Activated CD4-positive, alpha-beta memory T cell treated with anti-CD3 and anti-CD28 coated beads, Interleukin-2, amount 10 ng/mL, durations not matched to agents 7 days and 5 days (primary cell): ENCODE measurements around the gene TFR2. TPM values are rescaled to one million over a fixed set of nuclear protein-coding genes. Genes with fewer than 3 reads are reported as not detected.

Experiments
- CTCF ChIA-PET: fragments of 350-600 bp; sonication (Branson Sonifier 250); formaldehyde crosslinking; loops from one replicate; lab custom pipeline; 2021; ENCODE audit warnings: antibody characterized with exemption, inconsistent platforms; lab: Charles Lee
- POLR2A ChIA-PET: fragments of 350-600 bp; sonication (Branson Sonifier 250); formaldehyde crosslinking; loops from one replicate; lab custom pipeline; 2021; ENCODE audit warnings: antibody characterized with exemption; lab: Charles Lee
- DNase-seq: peaks from one replicate; pipeline ENCODE4 v3.0.0-alpha.2; 2020
- H3K27ac Mint-ChIP-seq: one replicate; pipeline ENCODE4 v1.8.0; 2021; ENCODE audit warnings: mild to moderate bottlenecking, mixed read lengths
- H3K27me3 Mint-ChIP-seq: one replicate; pipeline ENCODE4 v1.8.0; 2021; ENCODE audit warnings: mixed read lengths
- H3K36me3 Mint-ChIP-seq: one replicate; pipeline ENCODE4 v1.8.0; 2021; ENCODE audit warnings: low read depth, mixed read lengths
- H3K4me1 Mint-ChIP-seq: one replicate; pipeline ENCODE4 v1.8.0; 2021; ENCODE audit warnings: mixed read lengths
- H3K4me3 Mint-ChIP-seq: one replicate; pipeline ENCODE4 v1.8.0; 2021; ENCODE audit warnings: mild to moderate bottlenecking, mixed read lengths
- H3K9me3 Mint-ChIP-seq: one replicate; pipeline ENCODE4 v1.8.0; 2021; ENCODE audit warnings: mixed read lengths
- total RNA-seq, 2 experiments: library from RNA; stranded (reverse); gene quantifications; one replicate each; pipeline ENCODE4 v1.2.3, GENCODE V29; 2021

Gene TFR2
- total RNA-seq, 2 experiments from 2014 or later, result 8.8 to 9.2 TPM

- H3K4me3 Mint-ChIP-seq, result peak overlapping the region; percentile 81
- H3K9me3 Mint-ChIP-seq, result no peaks in the 10 kb centered on the region
- ChIA-PET POLR2A (interaction anchor here (0.7 to 3.9 kb wide), 16 partner anchors 9 to 204 kb away, joined by 3 to 47 read pairs (median 6); partner anchors contain the start of genes FBXO24, GNB2, LRCH4 and MEPCE), CTCF (interaction anchor here (0.7 to 9.9 kb wide), 21 partner anchors 9 to 510 kb away, joined by 3 to 163 read pairs (median 4); partner anchors contain the start of genes FBXO24, GIGYF1, GNB2 and MOSPD3)
- DNase-seq, result peak; percentile 70
- peaks cover 48% of the 10 kb centered on the region for H3K4me1 Mint-ChIP-seq
- H3K27ac Mint-ChIP-seq, result peak overlapping the region; percentile 79
- peaks cover 6% of the 10 kb centered on the region for H3K27me3 Mint-ChIP-seq
- peaks cover 13% of the 10 kb centered on the region for H3K36me3 Mint-ChIP-seq
Measured at GRCh38 chr7:100632951-100633717, 8.2 kb downstream of the TFR2 start.

DNA sequence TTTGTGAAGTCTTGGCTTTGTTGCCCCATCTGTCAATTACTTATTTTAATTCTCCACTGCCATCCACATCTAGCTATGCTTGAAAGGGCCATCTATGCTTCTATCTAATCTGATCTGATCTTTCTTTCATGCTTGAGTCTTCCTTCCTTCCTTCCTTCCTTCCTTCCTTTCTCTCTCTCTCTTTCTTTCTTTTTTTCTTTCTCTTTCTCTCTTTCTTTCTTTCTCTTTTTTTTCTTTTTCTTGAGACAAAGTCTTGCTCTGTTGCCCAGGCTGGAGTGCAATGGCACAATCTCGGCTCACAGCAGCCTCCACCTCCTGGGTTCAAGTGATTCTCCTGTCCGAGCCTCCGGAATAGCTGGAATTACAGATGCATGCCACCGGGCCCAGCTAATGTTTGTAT is 11.3 kb downstream of the TFR2 start:
- H3K4me1 Mint-ChIP-seq, result peaks cover 72% of the 10 kb centered on the region
- no peaks in the 10 kb centered on the region for H3K9me3 Mint-ChIP-seq
- H3K27ac Mint-ChIP-seq, result peak overlapping the region; percentile 13
- ChIA-PET CTCF (interaction anchor here (0.8 to 9.9 kb wide), 6 partner anchors 17 to 76 kb away, joined by 3 to 163 read pairs (median 4); partner anchors contain the start of genes MOSPD3 and POP7), POLR2A (interaction anchor here (0.8 to 5.1 kb wide), 8 partner anchors 18 to 91 kb away, joined by 3 to 32 read pairs (median 6); partner anchors contain the start of genes AGFG2, FBXO24, LRCH4 and MOSPD3)
- no peak overlapping the region for H3K4me3 Mint-ChIP-seq
- H3K27me3 Mint-ChIP-seq, result peaks cover 6% of the 10 kb centered on the region
- DNase-seq, result no peak
- peaks cover 18% of the 10 kb centered on the region for H3K36me3 Mint-ChIP-seq

- Mint-ChIP-seq H3K36me3 (peaks cover 19% of the 10 kb centered on the region), H3K4me3 (no peak overlapping the region), H3K27me3 (peaks cover 3% of the 10 kb centered on the region), H3K4me1 (peaks cover 74% of the 10 kb centered on the region), H3K27ac (peak overlapping the region; percentile 38), H3K9me3 (no peaks in the 10 kb centered on the region)
- POLR2A ChIA-PET, result interaction anchor here (0.8 to 5.1 kb wide), 9 partner anchors 17 to 90 kb away, joined by 3 to 32 read pairs (median 7); partner anchors contain the start of genes AGFG2, FBXO24, LRCH4 and MOSPD3
- CTCF ChIA-PET, result interaction anchor here (0.8 to 9.9 kb wide), 6 partner anchors 17 to 77 kb away, joined by 3 to 163 read pairs (median 5); partner anchors contain the start of genes GNB2, MOSPD3 and POP7
- no peak for DNase-seq
Measured at GRCh38 chr7:100629117-100629716, 12.1 kb downstream of the TFR2 start.

- Mint-ChIP-seq H3K27me3 (no peaks in the 10 kb centered on the region), H3K4me3 (peak overlapping the region; percentile 76), H3K4me1 (peaks cover 72% of the 10 kb centered on the region), H3K9me3 (no peaks in the 10 kb centered on the region), H3K27ac (peak overlapping the region; percentile 40), H3K36me3 (peaks cover 28% of the 10 kb centered on the region)
- POLR2A ChIA-PET, result interaction anchor here (1.0 to 7.3 kb wide), 13 partner anchors 9 to 199 kb away, joined by 3 to 140 read pairs (median 5); partner anchors contain the start of genes FBXO24, GNB2, LRCH4 and MEPCE
- CTCF ChIA-PET, result interaction anchor here (1.0 to 4.8 kb wide), 4 partner anchors 14 to 77 kb away, joined by 3 to 63 read pairs (median 8); partner anchors contain the start of gene MOSPD3
- no peak for DNase-seq
Measured at GRCh38 chr7:100627238-100627549, 14.2 kb downstream of the TFR2 start.

GRCh38 chr7:100626530-100627237 is 14.7 kb downstream of the TFR2 start:
- Mint-ChIP-seq H3K27me3 (no peaks in the 10 kb centered on the region), H3K36me3 (peaks cover 33% of the 10 kb centered on the region), H3K4me3 (peak overlapping the region; percentile 76), H3K9me3 (no peaks in the 10 kb centered on the region), H3K27ac (peak overlapping the region; percentile 86), H3K4me1 (peaks cover 74% of the 10 kb centered on the region)
- DNase-seq, result peak; percentile 94
- ChIA-PET CTCF (interaction anchor here (1.0 to 4.8 kb wide), 8 partner anchors 8 to 79 kb away, joined by 3 to 63 read pairs (median 5); partner anchors contain the start of genes FBXO24, MOSPD3 and POP7), POLR2A (interaction anchor here (0.8 to 7.3 kb wide), 17 partner anchors 8 to 198 kb away, joined by 3 to 140 read pairs (median 5); partner anchors contain the start of genes FBXO24, GNB2, LRCH4 and MEPCE)

GRCh38 chr7:100626055-100626454 is 15.3 kb downstream of the TFR2 start:
- Mint-ChIP-seq H3K4me1 (peaks cover 75% of the 10 kb centered on the region), H3K4me3 (peak overlapping the region; percentile 76), H3K9me3 (no peaks in the 10 kb centered on the region), H3K27me3 (no peaks in the 10 kb centered on the region), H3K27ac (peak overlapping the region; percentile 86), H3K36me3 (peaks cover 37% of the 10 kb centered on the region)
- CTCF ChIA-PET, result interaction anchor here (1.0 to 4.8 kb wide), 9 partner anchors 9 to 80 kb away, joined by 3 to 63 read pairs (median 4); partner anchors contain the start of genes FBXO24, MOSPD3 and POP7
- no peak for DNase-seq
- POLR2A ChIA-PET, result interaction anchor here (0.8 to 7.3 kb wide), 16 partner anchors 9 to 197 kb away, joined by 3 to 140 read pairs (median 6); partner anchors contain the start of genes FBXO24, GNB2, LRCH4 and MEPCE

- Mint-ChIP-seq H3K27me3 (no peaks in the 10 kb centered on the region), H3K27ac (peak overlapping the region; percentile 86), H3K9me3 (no peaks in the 10 kb centered on the region), H3K4me3 (peak overlapping the region; percentile 11), H3K36me3 (peaks cover 37% of the 10 kb centered on the region), H3K4me1 (peaks cover 64% of the 10 kb centered on the region)
- POLR2A ChIA-PET, result interaction anchor here (0.7 to 7.3 kb wide), 7 partner anchors 9 to 69 kb away, joined by 3 to 140 read pairs (median 9); partner anchors contain the start of genes FBXO24, LRCH4 and MOSPD3
- CTCF ChIA-PET, result interaction anchor here (0.5 to 4.8 kb wide), 8 partner anchors 9 to 461 kb away, joined by 3 to 63 read pairs (median 5); partner anchors contain the start of genes MOSPD3 and POP7
- DNase-seq, result peak; percentile 38
Measured at GRCh38 chr7:100623951-100624824, 17.2 kb downstream of the TFR2 start.

DNA sequence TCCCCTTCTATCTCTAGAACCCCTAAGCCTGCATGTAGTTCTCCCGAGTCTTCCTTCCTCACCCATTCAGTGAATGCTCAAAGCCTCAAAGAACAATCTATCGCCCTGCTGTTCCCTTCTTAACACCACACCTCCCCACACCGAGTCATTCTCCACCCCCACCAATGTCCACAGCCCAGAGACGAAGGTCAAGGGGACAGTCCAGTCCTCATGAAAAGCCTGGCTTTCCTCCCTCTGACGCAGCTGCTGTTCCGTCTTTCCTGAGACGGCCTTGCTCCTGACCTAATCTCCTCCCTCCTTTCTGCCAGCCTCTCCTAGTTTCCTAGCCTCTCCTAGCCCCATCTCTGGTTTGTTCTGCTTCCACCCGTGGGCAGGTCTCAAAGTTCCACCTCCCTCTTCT is 19.8 kb downstream of the TFR2 start:
- CTCF ChIA-PET, result interaction anchor here (1.1 kb wide), 1 partner anchor 8 kb away, joined by 6 read pairs; no protein-coding TSS in a partner anchor
- POLR2A ChIA-PET, result interaction anchor here (1.3 to 7.3 kb wide), 2 partner anchors 7 to 12 kb away, joined by 4 to 140 read pairs; partner anchors contain the start of gene MOSPD3
- H3K27ac Mint-ChIP-seq, result peak overlapping the region; percentile 44

GRCh38 chr7:100620804-100621203 is 20.5 kb downstream of the TFR2 start:
- Mint-ChIP-seq H3K27me3 (no peaks in the 10 kb centered on the region), H3K36me3 (peaks cover 33% of the 10 kb centered on the region), H3K4me3 (no peak overlapping the region), H3K27ac (no peak overlapping the region), H3K9me3 (no peaks in the 10 kb centered on the region), H3K4me1 (peaks cover 38% of the 10 kb centered on the region)
- no peak for DNase-seq
- POLR2A ChIA-PET, result interaction anchor here (1.0 to 1.3 kb wide), 2 partner anchors 12 to 34 kb away, joined by 4 to 6 read pairs; partner anchors contain the start of genes FBXO24 and LRCH4
- CTCF ChIA-PET, result interaction anchor here (1.1 kb wide), 1 partner anchor 16 kb away, joined by 3 read pairs; no protein-coding TSS in a partner anchor

More for the DNA sequence above, 19.8 kb downstream of the TFR2 start:
- H3K9me3 Mint-ChIP-seq, result no peaks in the 10 kb centered on the region
- peaks cover 30% of the 10 kb centered on the region for H3K36me3 Mint-ChIP-seq
- no peak for DNase-seq
- no peaks in the 10 kb centered on the region for H3K27me3 Mint-ChIP-seq
- H3K4me1 Mint-ChIP-seq, result peaks cover 46% of the 10 kb centered on the region
- H3K4me3 Mint-ChIP-seq, result no peak overlapping the region

DNA sequence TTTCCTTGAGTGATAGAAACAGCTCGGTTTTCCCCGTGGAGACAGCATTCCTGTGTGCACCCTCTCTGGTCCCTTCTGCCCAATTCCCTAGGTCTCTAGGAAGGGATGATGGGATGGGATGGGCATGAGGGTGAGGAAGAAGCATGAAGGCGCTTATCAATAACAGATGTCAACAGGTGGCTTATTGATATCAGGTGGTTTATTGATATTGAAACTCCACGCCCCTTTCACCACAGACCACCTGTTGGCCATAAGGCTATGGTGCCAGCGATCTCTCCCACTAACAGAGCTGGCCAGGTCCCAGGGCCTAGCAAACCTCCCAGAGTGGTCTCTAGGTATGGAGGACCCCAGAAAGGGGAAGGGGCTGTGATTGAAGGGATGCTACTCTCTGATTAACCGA is 21.1 kb downstream of the TFR2 start:
- no peak for DNase-seq
- no peak overlapping the region for H3K27ac Mint-ChIP-seq
- H3K4me3 Mint-ChIP-seq, result no peak overlapping the region
- H3K36me3 Mint-ChIP-seq, result peaks cover 29% of the 10 kb centered on the region
- peaks cover 33% of the 10 kb centered on the region for H3K4me1 Mint-ChIP-seq
- ChIA-PET CTCF (interaction anchor here (1.1 kb wide), 1 partner anchor 15 kb away, joined by 3 read pairs; no protein-coding TSS in a partner anchor), POLR2A (interaction anchor here (1.0 to 1.3 kb wide), 2 partner anchors 13 to 34 kb away, joined by 4 to 6 read pairs; partner anchors contain the start of genes FBXO24 and LRCH4)
- H3K9me3 Mint-ChIP-seq, result no peaks in the 10 kb centered on the region
- H3K27me3 Mint-ChIP-seq, result no peaks in the 10 kb centered on the region
